Fibroblast of lung (primary cell): ENCODE data around the gene LTBP1. TPM values are rescaled to one million over a fixed set of nuclear protein-coding genes. Genes with fewer than 3 reads are reported as not detected.

Experiments used
- DNase-seq, 2 donors: peaks; one replicate each; pipeline versions ENCODE4 v3.0.0 to v3.0.0-alpha.2; 2010; ENCODE audit warnings: low read depth in 2 of 2
- H2AFZ ChIP-seq: 2 replicates; pipeline ENCODE4 v1.5.1; 2012; ENCODE audit warnings: low read length, control low read depth, inconsistent platforms
- H3K27ac ChIP-seq: 2 replicates; pipeline ENCODE4 v1.5.1; 2011; ENCODE audit warnings: low read length, control low read depth; ENCODE audit not compliant: insufficient read depth
- H3K27me3 ChIP-seq: 2 replicates; pipeline ENCODE4 v1.5.1; 2011; ENCODE audit warnings: mild to moderate bottlenecking, low read length; ENCODE audit not compliant: control insufficient read depth, insufficient read depth
- H3K36me3 ChIP-seq: 2 replicates; pipeline ENCODE4 v1.5.1; 2011; ENCODE audit warnings: low read length; ENCODE audit not compliant: control insufficient read depth, insufficient read depth
- H3K4me1 ChIP-seq: 2 replicates; pipeline ENCODE4 v1.5.1; 2011; ENCODE audit warnings: low read length; ENCODE audit not compliant: control insufficient read depth, insufficient read depth; ENCODE audit errors: extremely low read depth
- H3K4me2 ChIP-seq: 2 replicates; pipeline ENCODE4 v1.5.1; 2011; ENCODE audit warnings: low read length, control low read depth; ENCODE audit not compliant: insufficient read depth; ENCODE audit errors: extremely low read depth
- H3K4me3 ChIP-seq, 4 experiments: fragments of 200-600 bp in 1 of 4; sonication (generic) in 1 of 4; replicated peaks in 1 of 4; 2 replicates each; pipeline ENCODE4 v1.5.1; 2011 to 2016; ENCODE audit warnings: low read length in 4 of 4, low read depth in 3 of 4, mild to moderate bottlenecking in 3 of 4, control low read depth in 2 of 4, inconsistent platforms in 1 of 4, mixed read lengths in 1 of 4; ENCODE audit not compliant: insufficient read depth in 1 of 4; ENCODE audit errors: control extremely low read depth in 1 of 4
- H3K79me2 ChIP-seq: 2 replicates; pipeline ENCODE4 v1.5.1; 2012; ENCODE audit warnings: mild to moderate bottlenecking, low read length, inconsistent platforms; ENCODE audit not compliant: control insufficient read depth, insufficient read depth
- H3K9ac ChIP-seq: 2 replicates; pipeline ENCODE4 v1.5.1; 2011; ENCODE audit warnings: mild to moderate bottlenecking, low read length, control low read depth; ENCODE audit not compliant: insufficient read depth
- H3K9me3 ChIP-seq: 2 replicates; pipeline ENCODE4 v1.5.1; 2012; ENCODE audit warnings: low read depth, low read length; ENCODE audit not compliant: control insufficient read depth, insufficient read depth
- H4K20me1 ChIP-seq: 2 replicates; pipeline ENCODE4 v1.5.1; 2011; ENCODE audit warnings: low read length; ENCODE audit not compliant: control insufficient read depth, insufficient read depth; ENCODE audit errors: extremely low read depth
- EZH2 ChIP-seq: IDR thresholded peaks from 2 replicates; pipeline ENCODE4 v1.5.1; 2012; ENCODE audit warnings: low read length, control low read depth, mild to moderate bottlenecking; ENCODE audit errors: missing control alignments
- polyA plus RNA-seq, 2 donors: library from polyadenylated mRNA; depleted of rRNA in 1 of 2; stranded (reverse) in 1 of 2; unstranded in 1 of 2; fragments of >200 nt; gene quantifications; 2 replicates each; pipeline ENCODE4 v1.2.1, GENCODE V29; 2011 to 2012; ENCODE audit warnings: missing spikeins in 1 of 2
- total RNA-seq: library from RNA; depleted of rRNA; stranded (reverse); fragments of >200 nt; gene quantifications from 2 replicates; pipeline ENCODE4 v1.2.1, GENCODE V29; 2014
- TF ChIP-seq, protein P1 (sequence below), 2 donors: IDR thresholded peaks in 1 of 2; conservative IDR thresholded peaks in 1 of 2; 1 replicate in 1 of 2; 2 replicates in 1 of 2; pipeline ENCODE4 v1.5.1; 2011 to 2012; ENCODE audit warnings: low read length in 2 of 2, control low read depth in 1 of 2, inconsistent platforms in 1 of 2, low read depth in 1 of 2, mild to moderate bottlenecking in 1 of 2

Gene LTBP1
- total and polyA plus RNA-seq, 2 donors (not counting 1 experiment from before 2014, with no cell fraction given), result 254 to 324 TPM

DNA sequence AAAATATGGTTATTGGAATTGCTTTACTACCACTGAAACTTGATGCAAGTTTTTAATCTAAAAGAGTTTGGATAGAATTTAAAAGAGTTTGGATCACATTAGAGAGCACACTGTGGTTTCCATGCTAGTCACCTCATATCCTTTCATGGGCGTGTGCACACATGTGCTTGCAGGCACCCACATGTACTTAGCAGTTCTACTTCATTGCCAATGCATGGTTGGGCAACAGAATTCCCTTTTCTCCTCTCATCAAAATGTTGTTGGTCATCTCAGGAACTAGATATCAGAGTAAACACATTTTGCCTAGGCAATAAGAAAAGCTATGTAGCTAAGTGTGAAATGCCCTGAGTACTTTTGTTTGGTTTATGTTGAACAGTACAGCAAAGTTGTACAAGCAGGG, 275.6 kb downstream of the LTBP1 start:
- Histone ChIP-seq H3K4me2 (no peak overlapping the region), H3K27ac (no peak overlapping the region), H3K4me1 (peaks cover 8% of the 10 kb centered on the region), H3K36me3 (peaks cover 3% of the 10 kb centered on the region), H4K20me1 (no peaks in the 10 kb centered on the region), H3K79me2 (no peaks in the 10 kb centered on the region), H3K27me3 (no peaks in the 10 kb centered on the region), H3K4me3 (no peak overlapping the region), H2AFZ (no peak overlapping the region), H3K9me3 (no peaks in the 10 kb centered on the region), H3K9ac (no peak overlapping the region)
- no peak for TF ChIP-seq EZH2
- TF ChIP-seq, protein P1, sequence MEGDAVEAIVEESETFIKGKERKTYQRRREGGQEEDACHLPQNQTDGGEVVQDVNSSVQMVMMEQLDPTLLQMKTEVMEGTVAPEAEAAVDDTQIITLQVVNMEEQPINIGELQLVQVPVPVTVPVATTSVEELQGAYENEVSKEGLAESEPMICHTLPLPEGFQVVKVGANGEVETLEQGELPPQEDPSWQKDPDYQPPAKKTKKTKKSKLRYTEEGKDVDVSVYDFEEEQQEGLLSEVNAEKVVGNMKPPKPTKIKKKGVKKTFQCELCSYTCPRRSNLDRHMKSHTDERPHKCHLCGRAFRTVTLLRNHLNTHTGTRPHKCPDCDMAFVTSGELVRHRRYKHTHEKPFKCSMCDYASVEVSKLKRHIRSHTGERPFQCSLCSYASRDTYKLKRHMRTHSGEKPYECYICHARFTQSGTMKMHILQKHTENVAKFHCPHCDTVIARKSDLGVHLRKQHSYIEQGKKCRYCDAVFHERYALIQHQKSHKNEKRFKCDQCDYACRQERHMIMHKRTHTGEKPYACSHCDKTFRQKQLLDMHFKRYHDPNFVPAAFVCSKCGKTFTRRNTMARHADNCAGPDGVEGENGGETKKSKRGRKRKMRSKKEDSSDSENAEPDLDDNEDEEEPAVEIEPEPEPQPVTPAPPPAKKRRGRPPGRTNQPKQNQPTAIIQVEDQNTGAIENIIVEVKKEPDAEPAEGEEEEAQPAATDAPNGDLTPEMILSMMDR (conservative IDR thresholded peaks at IDR 0.05 in 1 of 2, IDR thresholded peaks at IDR 0.05 in 1 of 2; ENCODE audit: low read depth in 1 of 2, low read length in 2 of 2), result no peak
- no peak for DNase-seq

DNA sequence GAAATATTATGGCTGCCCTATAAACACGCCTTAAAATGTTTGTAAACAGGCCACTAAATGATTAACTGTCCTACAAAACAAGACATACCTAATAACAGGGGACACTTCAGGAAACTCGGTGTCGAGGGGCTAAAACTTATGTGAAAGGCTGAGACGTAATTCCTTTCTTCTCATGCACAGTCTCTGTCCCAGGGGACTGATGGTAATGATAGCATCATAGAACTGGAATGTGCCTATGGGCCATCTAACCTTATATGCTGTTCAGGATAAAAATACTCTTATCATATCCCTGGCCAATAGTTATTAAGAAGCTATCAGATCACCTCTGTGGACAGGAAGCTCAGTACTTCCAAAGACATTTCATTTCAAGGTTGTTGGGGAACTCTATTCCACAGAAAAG, 277.1 kb downstream of the LTBP1 start:
- no peak overlapping the region for H3K4me2 ChIP-seq
- H3K27ac ChIP-seq, result no peak overlapping the region
- no peak for TF ChIP-seq EZH2
- TF ChIP-seq, protein P1 (conservative IDR thresholded peaks at IDR 0.05 in 1 of 2, IDR thresholded peaks at IDR 0.05 in 1 of 2; ENCODE audit: low read depth in 1 of 2, low read length in 2 of 2), result no peak
- peaks cover 3% of the 10 kb centered on the region for H3K36me3 ChIP-seq
- no peak for DNase-seq
- peaks cover 8% of the 10 kb centered on the region for H3K4me1 ChIP-seq
- no peaks in the 10 kb centered on the region for H3K79me2 ChIP-seq
- H2AFZ ChIP-seq, result no peak overlapping the region
- H3K27me3 ChIP-seq, result no peaks in the 10 kb centered on the region
- no peaks in the 10 kb centered on the region for H4K20me1 ChIP-seq
- H3K4me3 ChIP-seq, result no peak overlapping the region
- no peak overlapping the region for H3K9ac ChIP-seq
- no peaks in the 10 kb centered on the region for H3K9me3 ChIP-seq

DNA sequence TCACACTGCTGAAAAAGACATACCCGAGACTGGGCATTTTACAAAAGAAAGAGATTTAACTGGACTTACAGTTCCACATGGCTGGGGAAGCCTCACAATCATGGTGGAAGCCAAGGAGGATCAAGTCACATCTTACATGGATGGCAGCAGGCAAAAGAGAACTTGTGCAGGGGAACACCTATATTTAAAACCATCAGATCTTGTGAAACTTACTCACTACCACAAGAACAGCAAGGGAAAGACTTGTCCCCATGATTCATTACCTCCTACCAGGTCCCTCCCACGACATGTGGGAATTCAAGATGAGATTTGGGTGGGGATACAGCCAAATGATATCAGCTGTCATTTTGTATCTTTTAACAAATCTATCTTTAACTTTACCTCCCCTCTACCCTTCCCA, 278.6 kb downstream of the LTBP1 start:
- Histone ChIP-seq H3K27ac (no peak overlapping the region), H3K9ac (no peak overlapping the region), H3K4me3 (no peak overlapping the region), H4K20me1 (no peaks in the 10 kb centered on the region), H3K4me1 (peaks cover 8% of the 10 kb centered on the region), H3K79me2 (no peaks in the 10 kb centered on the region), H2AFZ (no peak overlapping the region), H3K9me3 (no peaks in the 10 kb centered on the region), H3K36me3 (peaks cover 3% of the 10 kb centered on the region), H3K27me3 (no peaks in the 10 kb centered on the region), H3K4me2 (no peak overlapping the region)
- no peak for DNase-seq
- TF ChIP-seq, protein P1 (conservative IDR thresholded peaks at IDR 0.05 in 1 of 2, IDR thresholded peaks at IDR 0.05 in 1 of 2; ENCODE audit: low read depth in 1 of 2, low read length in 2 of 2), result no peak
- no peak for TF ChIP-seq EZH2
